ENCODE results near the gene TRPM4. TPM values are rescaled to one million over a fixed set of nuclear protein-coding genes. Genes with fewer than 3 reads are reported as not detected.
A peak's percentile ranks its signal among the peaks of the same experiment; 100 is the strongest.
"Not testable (repeated sequence)": the region's sequence is repeated elsewhere in the genome, so short reads cannot be mapped to it uniquely, and the experiment has no call there.

Gene TRPM4
- total and polyA plus RNA-seq, 11 donors, result 16.8 to 45.3 (median 25.8) TPM

DNA sequence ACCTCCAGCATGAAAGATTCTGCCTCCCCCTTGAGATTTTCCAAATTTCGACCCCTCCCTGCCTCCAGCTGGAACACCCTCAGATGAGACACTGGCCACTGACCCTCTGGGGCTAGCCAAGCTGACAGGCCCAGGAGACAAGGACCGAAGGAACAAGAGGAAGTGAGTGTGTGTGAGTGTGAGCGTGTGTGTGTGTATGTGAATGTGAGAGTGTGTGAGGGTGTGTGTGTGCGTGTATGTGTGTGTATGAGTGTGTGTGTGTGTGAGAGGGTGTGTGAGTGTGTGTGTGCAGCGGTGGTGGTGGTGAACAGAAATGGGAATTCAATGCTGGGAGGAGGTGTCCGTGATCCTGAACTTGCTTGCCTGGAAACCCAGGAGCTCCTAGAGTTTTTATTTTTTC is 16.2 kb upstream of the TRPM4 start:
- Histone ChIP-seq H3K27ac (no peak overlapping the region), H3K4me3 (no peak overlapping the region), H3K27me3 (no peaks in the 10 kb centered on the region), H3K36me3 (no peaks in the 10 kb centered on the region), H3K4me1 (peaks cover 0 to 23% (median 14%) of the 10 kb centered on the region in 12 donors), H3K9me3 (no peaks in the 10 kb centered on the region)
- DNase-seq (no peak), ATAC-seq (no peak)
- WGBS, 4 donors, result 74 to 83% (median 81%) methylated on average over 6 of the region's 6 CpGs
- TF ChIP-seq, protein P1, sequence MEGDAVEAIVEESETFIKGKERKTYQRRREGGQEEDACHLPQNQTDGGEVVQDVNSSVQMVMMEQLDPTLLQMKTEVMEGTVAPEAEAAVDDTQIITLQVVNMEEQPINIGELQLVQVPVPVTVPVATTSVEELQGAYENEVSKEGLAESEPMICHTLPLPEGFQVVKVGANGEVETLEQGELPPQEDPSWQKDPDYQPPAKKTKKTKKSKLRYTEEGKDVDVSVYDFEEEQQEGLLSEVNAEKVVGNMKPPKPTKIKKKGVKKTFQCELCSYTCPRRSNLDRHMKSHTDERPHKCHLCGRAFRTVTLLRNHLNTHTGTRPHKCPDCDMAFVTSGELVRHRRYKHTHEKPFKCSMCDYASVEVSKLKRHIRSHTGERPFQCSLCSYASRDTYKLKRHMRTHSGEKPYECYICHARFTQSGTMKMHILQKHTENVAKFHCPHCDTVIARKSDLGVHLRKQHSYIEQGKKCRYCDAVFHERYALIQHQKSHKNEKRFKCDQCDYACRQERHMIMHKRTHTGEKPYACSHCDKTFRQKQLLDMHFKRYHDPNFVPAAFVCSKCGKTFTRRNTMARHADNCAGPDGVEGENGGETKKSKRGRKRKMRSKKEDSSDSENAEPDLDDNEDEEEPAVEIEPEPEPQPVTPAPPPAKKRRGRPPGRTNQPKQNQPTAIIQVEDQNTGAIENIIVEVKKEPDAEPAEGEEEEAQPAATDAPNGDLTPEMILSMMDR (IDR thresholded peaks at IDR 0.05), result no peak
- TF ChIP-seq POLR2A (IDR thresholded peaks at IDR 0.05), result no peak
- intact Hi-C loops (cut with DNase I), result no loop called here

DNA sequence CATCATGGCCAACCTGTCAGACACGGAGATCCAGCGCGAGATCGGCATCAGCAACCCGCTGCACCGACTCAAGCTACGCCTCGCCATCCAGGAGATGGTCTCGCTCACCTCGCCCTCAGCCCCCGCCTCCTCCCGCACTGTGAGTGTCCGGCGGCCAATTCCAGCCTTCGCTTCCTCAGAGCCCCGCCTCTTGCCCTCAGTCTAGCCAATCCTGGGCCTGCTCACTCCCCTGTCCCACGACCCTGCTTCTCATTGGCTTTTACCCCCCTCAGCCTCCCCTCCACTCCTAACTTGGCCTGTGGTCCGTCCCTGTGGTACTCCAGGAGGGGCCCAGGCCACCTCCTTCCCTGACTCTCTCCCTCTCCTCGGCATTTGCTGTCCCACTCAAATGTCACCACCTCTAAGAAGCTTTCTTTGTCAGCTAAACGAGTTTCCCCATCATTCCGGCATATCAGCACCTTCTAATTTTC is 14.7 kb upstream of the TRPM4 start:
- intact Hi-C loops (cut with DNase I), result loop anchor here in 1 of 10 donors (1.0 kb wide), 1 partner anchor 25 kb away; no protein-coding TSS in a partner anchor
- Histone ChIP-seq H3K4me1 (peaks cover 0 to 26% (median 15%) of the 10 kb centered on the region in 12 donors), H3K9me3 (no peaks in the 10 kb centered on the region), H3K27ac (peak overlapping the region in 3 of 12 donors; percentile 30 to 54 (median 47)), H3K27me3 (no peaks in the 10 kb centered on the region), H3K36me3 (no peaks in the 10 kb centered on the region), H3K4me3 (peak overlapping the region in 11 of 12 donors; percentile 21 to 64 (median 57))
- TF ChIP-seq, protein P1 (IDR thresholded peaks at IDR 0.05), result no peak
- TF ChIP-seq POLR2A (IDR thresholded peaks at IDR 0.05), result peak in 1 of 2 donors; percentile 37
- peak; percentile 93 to 96 (median 93) for DNase-seq
- peak; percentile 97 to 98 (median 98) for ATAC-seq
- WGBS, 4 donors, result 2 to 3% (median 3%) methylated on average over 20 to 21 of the region's 21 CpGs

DNA sequence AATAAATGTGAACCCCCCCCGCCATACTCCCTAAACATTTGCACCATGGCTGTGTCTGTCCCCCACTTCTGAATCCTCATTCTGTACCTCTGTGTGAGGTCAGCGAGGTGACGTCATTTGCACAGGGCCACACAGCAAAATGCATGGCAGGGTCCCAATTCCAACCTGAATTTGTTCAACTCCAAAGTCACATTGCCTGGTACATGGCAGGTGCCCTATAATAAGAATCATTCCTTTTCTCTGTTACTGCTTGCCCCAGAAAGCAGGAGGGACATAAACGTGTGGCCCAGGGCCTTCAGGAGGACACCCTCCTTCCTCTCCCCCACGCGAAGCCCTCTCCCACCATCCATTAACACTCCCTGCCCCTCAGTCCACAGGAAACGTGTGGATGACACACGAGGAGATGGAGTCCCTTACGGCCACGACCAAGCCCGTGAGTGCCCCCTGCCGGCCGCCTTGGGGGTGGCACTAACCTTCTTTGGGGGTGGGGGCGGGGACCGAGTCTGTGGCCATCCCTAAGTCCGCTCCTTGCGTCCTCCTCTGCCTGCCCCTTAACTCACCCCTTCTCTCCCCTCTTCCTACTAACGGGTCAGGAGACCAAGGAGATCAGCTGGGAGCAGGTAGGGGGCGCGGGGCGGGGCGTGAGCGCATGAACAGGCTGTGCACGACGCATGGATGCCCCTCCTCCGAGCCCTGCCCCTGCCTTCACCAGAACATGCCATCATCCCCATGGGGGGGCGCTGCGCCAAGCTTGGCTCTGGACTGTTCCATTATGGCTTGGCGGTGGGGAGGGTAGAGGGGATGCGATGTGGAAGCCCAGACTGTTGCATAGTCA is 11.8 kb upstream of the TRPM4 start:
- peaks cover 0 to 46% (median 29%) of the 10 kb centered on the region in 12 donors for H3K4me1 ChIP-seq
- 8 to 15% (median 11%) methylated on average over 27 to 30 of the region's 30 CpGs for WGBS, 4 donors
- peak; percentile 79 to 87 (median 81) for DNase-seq
- H3K9me3 ChIP-seq, result no peaks in the 10 kb centered on the region
- intact Hi-C loops (cut with DNase I), result loop anchor here (1.0 to 5.0 kb wide), 7 partner anchors 33 to 153 kb away; partner anchors contain the start of genes LIN7B (in 4 of the 10), GYS1 (in 1 of the 10) and RUVBL2 (in 1 of the 10)
- peak overlapping the region in 9 of 12 donors; percentile 8 to 50 (median 34) for H3K4me3 ChIP-seq
- TF ChIP-seq, protein P1 (IDR thresholded peaks at IDR 0.05), result peak; percentile 87 to 95 (median 91)
- no peak for TF ChIP-seq POLR2A (IDR thresholded peaks at IDR 0.05)
- peaks cover 0 to 18% (median 0%) of the 10 kb centered on the region in 9 donors for H3K27me3 ChIP-seq
- H3K27ac ChIP-seq, result peak overlapping the region in 1 of 12 donors; percentile 28
- H3K36me3 ChIP-seq, result no peaks in the 10 kb centered on the region
- ATAC-seq, result peak in 3 of 4 donors; percentile 8 to 18 (median 12)

DNA sequence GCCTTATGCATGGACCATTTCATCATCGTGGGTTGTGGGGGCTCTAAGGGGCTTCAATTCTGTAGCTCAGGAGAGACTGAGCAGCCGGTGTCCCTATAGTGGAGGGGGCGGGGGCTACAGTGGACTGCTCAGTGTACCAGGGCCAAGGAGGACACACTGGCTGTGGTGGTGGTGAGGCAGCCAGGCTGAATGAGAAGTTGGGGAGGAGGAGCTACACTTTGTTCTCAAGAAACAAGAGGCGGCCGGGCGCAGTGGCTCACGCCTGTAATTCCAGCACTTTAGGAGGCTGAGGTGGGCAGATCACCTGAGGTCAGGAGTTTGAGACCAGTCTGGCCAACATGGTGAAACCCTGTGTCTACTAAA is 11.2 kb upstream of the TRPM4 start:
- not testable (repeated sequence) for DNase-seq, ATAC-seq, H3K9me3 ChIP-seq, H3K36me3 ChIP-seq
- Histone ChIP-seq H3K27ac (peak overlapping the region in 1 of 12 donors; percentile 28), H3K4me3 (peak overlapping the region in 4 of 12 donors; percentile 29 to 50 (median 41)), H3K4me1 (peaks cover 0 to 52% (median 35%) of the 10 kb centered on the region in 12 donors), H3K27me3 (peaks cover 0 to 21% (median 0%) of the 10 kb centered on the region in 9 donors)
- intact Hi-C loops (cut with DNase I), result loop anchor here in 8 of 10 donors (5.0 kb wide), 4 partner anchors 34 to 154 kb away; partner anchors contain the start of genes LIN7B (in 4 of the 8), GYS1 (in 1 of the 8) and RUVBL2 (in 1 of the 8)
- 44 to 47% (median 46%) methylated on average over 5 to 7 of the region's 7 CpGs for WGBS, 4 donors
